ENCODE measurements around the gene PRUNE2.
"Not testable (repeated sequence)": the region's sequence is repeated elsewhere in the genome, so short reads cannot be mapped to it uniquely, and the experiment has no call there.

PRUNE2 gene

GRCh38 chr9:76905791-76906646 lies at the start of gene PRUNE2:
Gene PRUNE2, minus strand, starts transcription at chr9:76906114. Its CDS starts 151 bp downstream, at chr9:76905963.
- FAIRE-seq = no peak

DNA sequence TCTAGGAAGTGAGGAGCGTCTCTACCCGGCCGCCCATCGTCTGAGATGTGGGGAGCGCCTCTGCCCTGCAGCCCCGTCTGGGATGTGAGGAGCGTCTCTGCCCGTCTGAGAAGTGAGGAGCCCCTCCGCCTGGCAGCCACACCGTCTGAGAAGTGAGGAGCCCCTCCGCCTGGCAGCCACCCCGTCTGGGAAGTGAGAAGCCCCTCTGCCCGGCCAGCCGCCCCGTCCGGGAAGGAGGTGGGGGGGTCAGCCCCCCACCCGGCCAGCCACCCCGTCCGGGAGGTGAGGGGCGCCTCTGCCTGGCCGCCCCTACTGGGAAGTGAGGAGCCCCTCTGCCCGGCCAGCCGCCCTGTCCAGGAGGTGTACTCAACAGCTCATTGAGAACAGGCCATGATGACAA lies 49.5 kb upstream of the PRUNE2 start:
- not testable (repeated sequence) for FAIRE-seq

DNA sequence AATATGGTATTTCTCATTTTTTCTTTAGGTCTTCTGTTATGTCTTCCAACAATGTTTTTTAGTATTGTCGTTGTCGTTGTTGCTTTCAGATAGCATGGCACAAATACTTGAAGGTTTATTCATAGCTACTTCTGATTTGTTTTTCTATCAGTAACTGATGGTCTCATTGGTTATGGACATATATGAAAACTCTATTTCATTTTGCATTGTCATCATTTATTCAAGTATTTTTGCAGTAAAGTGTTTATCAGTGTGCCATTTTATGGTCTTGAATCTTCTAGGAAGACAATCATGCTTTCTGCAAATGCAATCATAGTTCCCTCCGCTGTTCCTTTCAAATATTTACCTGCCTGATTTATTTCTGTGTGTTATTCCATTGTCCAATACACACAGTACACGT lies 44.0 kb upstream of the PRUNE2 start:
- no peak for FAIRE-seq

GRCh38 chr9:76944011-76944410 lies 38.1 kb upstream of the PRUNE2 start:
- FAIRE-seq = no peak

DNA sequence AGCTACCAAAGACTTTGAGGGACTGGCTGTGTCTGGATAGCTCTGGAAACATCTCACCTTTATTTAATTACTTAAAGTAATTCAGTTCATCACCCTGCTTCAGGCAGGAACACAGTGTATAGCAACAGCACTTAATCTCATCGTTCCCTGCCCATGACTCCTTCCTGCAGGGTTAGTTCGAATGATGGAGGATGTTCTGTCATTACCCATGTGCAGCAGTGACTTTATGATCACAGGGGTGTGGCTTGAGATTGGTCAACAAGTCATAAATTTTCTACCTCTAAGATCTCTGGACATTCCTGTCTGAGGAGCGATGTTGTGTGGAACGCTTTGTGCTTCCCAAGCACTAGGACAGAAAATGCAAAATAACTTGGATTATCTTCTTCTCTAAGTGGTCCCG lies 37.1 kb upstream of the PRUNE2 start:
- FAIRE-seq = no peak

DNA sequence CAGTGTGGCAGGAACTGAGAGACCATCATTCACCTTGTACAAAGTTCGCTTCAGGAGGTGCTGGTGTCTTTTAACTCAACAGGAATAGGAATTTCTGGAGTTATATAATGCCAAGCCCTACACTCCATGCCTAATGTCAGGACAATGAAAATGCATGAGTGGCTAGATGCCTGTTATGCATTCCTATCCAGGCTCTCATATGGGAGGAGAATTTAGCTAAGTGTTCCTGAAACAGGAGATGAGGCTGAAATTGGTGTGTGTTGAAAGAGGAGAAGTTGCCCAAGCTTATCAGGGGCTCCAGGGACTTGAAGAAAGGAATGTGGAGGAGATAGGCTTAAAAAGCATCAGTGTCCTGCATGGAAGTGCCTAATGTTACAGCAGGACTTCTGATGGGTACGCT lies 26.8 kb upstream of the PRUNE2 start:
- FAIRE-seq = no peak

- FAIRE-seq = no peak
These were observed 26.4 kb upstream of the PRUNE2 start for GRCh38 chr9:76932265-76932664.

GRCh38 chr9:76927540-76928240 lies 21.8 kb upstream of the PRUNE2 start:
- no peak for FAIRE-seq

DNA sequence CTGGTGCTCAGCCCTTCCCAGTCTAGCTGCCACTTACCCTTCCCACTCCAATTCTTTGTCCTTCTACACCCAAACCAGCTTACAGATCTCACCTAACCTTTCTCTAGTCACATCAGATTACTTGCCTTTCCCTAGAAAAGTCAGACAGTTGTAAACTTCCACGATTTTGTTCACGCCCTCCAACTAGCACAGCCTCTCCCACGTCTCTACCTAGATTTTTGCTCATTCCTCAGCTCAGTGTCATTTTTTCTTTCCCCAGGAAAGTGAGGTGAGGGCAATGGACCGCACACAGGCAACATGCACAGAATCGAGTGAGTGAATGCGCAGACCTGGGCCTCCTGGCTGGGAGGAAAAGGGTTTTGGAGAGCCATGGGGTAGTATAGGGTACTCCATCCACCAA lies 20.9 kb upstream of the PRUNE2 start:
- FAIRE-seq = no peak

DNA sequence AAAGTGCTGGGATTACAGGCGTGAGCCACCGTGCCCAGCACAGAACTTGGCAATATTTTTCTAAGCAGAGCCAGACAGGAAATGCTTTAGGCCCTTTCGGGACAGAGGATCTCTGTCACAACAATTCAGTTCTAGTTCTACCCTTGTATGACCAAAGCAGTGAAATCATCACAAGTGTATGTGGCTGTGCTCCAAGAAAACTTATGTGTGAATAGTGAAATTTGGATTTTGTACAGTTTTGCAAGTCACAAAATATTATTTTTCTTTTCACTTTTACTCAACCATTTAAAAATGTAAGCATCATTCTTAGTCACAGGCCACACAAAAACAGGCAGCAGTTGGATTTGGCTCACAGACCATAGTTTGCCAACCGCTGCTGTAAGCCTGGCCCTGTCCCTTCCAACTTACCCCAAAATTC lies 20.4 kb upstream of the PRUNE2 start:
- FAIRE-seq = no peak

DNA sequence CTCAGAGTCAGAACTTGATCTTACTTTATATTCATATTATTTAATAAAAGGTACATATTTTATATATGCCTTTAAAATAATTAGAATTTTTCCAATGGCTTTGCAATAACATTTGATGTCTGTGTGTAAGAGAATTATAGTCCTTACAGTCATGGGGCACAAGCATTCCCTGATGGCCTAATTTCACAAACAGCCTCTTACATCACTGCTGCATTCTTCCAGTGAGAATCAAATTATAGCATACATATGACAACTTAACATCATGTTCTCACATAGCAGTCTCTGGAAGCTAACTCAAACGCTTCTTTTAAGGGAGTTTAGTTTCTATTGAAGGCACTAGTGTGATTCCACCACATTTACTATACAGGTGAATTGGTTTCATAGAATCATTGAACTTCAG lies 15.3 kb upstream of the PRUNE2 start:
- FAIRE-seq = no peak

DNA sequence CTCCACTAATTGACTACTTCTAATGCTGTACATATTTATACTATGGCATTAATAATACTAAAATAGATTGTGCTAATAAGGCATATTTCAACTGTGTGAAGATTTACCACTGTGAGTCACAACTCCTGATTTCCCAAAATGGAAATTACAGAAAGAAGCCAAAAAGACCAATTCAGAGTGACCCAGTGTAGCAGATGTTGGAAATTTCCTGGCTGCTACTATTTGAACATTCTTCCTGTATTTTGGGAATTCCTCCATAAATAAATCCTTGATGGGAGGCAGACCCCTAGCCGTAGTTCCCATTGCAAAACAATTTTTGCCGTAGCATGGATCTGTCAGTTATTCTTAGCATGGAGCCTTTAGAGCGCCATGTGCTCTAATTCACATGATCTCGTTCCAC lies 11.4 kb upstream of the PRUNE2 start:
- FAIRE-seq = no peak

GRCh38 chr9:76916231-76916630 lies 10.3 kb upstream of the PRUNE2 start:
- no peak for FAIRE-seq

DNA sequence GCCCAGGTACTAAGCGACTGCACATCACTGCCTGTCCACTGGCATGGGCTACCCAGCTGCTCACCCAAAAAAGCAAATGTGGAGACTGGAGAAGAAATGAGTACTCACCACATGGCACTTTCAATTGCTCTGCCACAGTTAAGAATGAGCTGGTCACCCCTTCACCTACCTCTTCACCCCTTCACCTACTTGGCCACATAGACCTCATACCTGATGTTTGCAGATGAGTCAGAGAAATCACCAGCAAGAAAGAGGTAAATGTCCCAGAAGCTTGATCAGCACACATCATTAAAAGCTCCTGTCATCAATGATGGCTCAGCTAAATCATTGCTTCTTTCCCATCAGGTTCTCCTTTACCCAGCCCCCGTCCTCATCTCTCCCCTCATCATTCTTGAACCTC lies 7.6 kb upstream of the PRUNE2 start:
- FAIRE-seq = no peak

DNA sequence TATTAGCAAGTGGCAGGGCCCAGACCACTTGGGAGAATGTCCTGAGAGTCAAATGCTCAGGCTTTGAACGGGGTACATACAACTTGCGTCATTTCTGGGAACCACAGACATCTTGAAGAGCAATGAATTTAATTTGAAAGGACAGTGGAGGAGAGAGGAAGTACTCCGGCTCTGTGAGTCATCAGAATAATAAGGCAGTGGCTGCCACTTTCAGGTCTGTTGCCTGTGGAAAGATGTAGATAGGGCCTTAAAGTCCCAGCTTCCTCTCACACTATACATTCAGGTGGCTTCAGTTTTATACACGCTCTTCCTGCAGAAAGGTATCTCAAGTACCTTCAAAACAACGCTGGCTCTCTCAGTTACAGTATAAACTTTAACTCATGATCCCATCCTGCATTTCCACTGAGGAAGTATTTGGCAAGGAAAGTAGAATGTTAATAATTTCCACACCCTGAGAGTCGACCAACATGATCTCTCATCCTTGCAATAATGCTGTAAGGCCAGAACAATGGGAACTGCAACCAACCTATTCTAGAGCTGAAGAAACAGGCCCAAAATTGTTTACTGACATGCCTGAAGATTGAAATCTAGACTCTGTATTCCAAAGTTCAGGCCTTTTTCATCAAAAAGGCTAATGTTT lies 6.8 kb upstream of the PRUNE2 start:
- FAIRE-seq = no peak

DNA sequence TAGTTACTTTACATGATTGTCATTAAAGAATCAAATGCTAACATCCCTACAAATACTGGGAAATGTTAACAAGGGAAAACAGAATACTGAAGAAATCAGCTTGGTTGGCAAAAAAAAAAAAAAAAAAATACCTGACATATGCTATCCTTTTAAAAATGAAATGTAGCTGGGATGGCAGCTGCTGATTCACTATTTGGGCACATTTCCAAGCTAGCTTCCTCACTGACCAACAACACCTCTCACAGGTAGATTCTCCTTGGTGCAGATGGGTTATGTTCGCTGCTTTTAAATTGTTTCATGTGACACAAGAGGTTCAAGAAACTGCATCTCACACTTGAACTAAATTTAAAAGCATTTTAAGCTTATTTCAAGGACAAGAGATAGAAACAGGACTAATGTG lies 6.1 kb upstream of the PRUNE2 start:
- FAIRE-seq = no peak

GRCh38 chr9:76910861-76911260 lies 4.9 kb upstream of the PRUNE2 start:
- FAIRE-seq = no peak

- no peak for FAIRE-seq
These were observed 697 bp upstream of the PRUNE2 start for GRCh38 chr9:76906647-76906975.

DNA sequence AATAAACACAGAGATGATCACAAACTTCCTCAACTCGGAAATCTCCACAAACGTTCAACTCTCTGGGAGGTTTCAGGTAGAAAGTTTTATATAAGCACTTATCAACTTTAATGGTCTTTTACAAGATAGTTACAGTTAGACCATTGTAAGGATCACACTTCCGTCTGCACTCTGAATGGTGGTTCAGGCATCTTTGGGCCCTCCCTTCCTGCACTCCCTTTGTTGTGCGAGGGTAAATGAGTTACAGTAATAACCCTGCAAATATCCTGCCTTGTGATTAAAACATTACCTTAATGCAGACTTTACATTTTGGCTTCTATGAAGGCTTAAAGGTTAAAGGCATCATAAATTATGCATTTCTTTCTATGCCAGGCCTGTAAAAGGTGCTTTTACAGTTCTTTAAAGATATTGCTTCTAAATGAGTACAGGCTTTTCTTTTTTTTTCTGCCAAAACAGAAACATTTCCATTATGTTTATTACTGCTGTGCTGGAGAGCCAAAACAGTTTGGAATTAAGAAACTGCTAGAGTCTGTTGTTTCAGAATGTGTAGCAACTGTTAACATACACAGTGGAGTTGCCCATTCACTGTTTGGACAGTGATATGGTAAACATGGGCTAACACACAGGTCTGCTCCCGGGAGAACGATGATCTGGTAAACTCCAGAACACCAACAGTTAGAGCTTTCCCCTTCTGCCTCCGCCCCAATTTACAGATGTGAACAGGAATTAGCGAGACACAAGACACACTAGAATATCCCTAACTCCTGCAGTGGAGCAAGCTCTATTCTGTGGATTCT lies 1.1 kb downstream of the PRUNE2 start:
- FAIRE-seq = no peak

DNA sequence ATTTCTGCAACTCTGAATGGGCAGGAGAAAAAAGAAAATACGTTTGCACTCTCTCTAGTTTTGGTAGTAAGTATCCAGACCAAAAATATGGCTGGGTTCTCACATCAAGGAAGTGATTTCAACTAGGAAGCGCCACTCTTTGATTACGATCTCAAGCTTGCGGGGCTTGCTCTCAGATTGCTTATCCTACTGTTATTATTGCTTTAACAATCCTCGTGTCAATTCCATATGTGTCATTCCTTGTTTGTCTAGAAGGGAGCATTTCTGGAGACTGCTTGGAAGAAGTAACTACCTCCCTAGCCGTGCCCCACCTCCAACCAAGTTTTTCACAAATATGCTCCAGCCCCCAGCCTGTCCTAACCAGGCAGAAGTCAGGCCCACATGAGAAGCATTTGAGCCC lies 3.5 kb downstream of the PRUNE2 start:
- FAIRE-seq = no peak

GRCh38 chr9:76901801-76902200 lies 4.1 kb downstream of the PRUNE2 start:
- no peak for FAIRE-seq

- FAIRE-seq = no peak
These were observed 5.0 kb downstream of the PRUNE2 start for GRCh38 chr9:76900884-76901440.

GRCh38 chr9:76898786-76899185 lies 7.1 kb downstream of the PRUNE2 start:
- FAIRE-seq = no peak
